UCSD-AML1 (cell line): Measurements from ENCODE around the gene BLNK.

Experiments used
- DNase-seq: peaks from one replicate; lab custom pipeline; 2025; ENCODE audit not compliant: unreplicated experiment; lab: John Stamatoyannopoulos, UW

The BLNK gene

GRCh38 chr10:96153070-96153469, 118.3 kb downstream of the BLNK start:
- no peak for DNase-seq

GRCh38 chr10:96152437-96152836, 118.9 kb downstream of the BLNK start:
- no peak for DNase-seq
